HG02973 (cell line): ENCODE results near the gene PKN3.
"Not testable (repeated sequence)": the region's sequence is repeated elsewhere in the genome, so short reads cannot be mapped to it uniquely, and the experiment has no call there.

ENCODE experiments used
- ATAC-seq: cut with Tn5 transposase; IDR thresholded peaks from one replicate; pipeline ENCODE4 v1.9.1; 2021; ENCODE audit warnings: moderate library complexity; ENCODE audit not compliant: unreplicated experiment

Gene PKN3

DNA sequence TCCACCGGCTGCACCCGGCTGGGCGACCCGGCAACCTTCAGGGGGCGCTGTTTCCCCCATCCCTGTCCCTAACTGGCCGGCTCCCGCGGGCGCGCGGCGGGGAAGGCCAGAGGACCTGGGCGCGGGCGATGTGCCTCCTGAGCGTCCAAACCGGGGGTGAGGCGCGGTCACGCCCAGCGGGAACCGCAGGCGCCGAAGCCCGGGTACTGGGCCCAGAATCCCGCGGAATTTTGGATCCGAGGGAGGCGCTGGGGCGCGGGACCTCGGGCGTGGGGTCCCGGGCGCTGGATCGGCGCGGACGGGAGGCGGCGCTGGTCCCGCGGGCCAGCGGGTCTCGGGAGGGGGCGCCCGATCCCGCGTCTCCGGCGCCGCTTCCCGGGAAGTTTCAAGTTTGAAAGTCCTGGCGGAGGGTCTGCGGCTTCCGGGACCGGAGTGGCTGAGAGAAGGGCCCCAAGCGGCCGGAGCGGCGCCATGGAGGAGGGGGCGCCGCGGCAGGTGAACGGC is at the start of gene PKN3:
TSS of gene PKN3 (plus strand) at position 59 of the 504 bp plus-strand sequence. CDS start at position 472, 413 bp downstream.
- ATAC-seq, result peak; percentile 63

DNA sequence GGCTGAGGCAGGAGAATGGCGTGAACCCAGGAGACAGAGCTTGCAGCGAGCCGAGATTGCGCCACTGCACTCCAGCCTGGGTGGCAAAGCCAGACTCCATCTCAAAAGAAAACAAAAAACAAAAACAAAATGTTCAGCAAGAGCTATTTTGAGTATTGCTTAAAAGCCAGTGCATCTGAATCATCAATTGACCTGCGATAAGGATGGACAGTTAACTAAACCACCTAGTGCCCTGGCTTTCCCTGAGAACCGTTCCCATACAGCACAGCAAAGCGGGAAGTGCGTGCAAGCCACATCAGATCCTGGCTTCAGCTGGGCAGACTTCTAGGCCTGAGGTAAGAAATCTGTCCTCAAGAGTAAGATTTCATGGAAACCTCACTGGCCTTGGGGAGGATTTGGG is 48.4 kb upstream of the PKN3 start:
- no peak for ATAC-seq

DNA sequence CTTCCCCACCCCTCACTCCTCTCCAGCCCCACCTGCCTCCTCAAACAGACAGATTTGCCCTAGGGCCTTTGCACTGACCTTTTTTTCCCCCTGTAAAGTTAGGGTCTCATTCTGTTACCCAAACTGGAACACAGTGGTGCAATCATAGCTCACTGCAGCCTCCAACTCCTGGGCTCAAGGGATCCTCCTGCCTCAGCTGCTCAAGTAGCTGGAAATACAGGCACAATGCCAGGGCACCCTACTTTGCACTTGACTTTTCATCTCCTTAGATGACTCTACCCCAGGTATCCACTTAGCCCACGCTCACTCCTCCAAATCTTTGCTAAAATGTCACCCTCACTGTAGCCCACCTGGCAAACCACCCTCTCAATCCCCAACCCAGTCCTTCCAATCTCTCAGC is 47.8 kb upstream of the PKN3 start:
- no peak for ATAC-seq

DNA sequence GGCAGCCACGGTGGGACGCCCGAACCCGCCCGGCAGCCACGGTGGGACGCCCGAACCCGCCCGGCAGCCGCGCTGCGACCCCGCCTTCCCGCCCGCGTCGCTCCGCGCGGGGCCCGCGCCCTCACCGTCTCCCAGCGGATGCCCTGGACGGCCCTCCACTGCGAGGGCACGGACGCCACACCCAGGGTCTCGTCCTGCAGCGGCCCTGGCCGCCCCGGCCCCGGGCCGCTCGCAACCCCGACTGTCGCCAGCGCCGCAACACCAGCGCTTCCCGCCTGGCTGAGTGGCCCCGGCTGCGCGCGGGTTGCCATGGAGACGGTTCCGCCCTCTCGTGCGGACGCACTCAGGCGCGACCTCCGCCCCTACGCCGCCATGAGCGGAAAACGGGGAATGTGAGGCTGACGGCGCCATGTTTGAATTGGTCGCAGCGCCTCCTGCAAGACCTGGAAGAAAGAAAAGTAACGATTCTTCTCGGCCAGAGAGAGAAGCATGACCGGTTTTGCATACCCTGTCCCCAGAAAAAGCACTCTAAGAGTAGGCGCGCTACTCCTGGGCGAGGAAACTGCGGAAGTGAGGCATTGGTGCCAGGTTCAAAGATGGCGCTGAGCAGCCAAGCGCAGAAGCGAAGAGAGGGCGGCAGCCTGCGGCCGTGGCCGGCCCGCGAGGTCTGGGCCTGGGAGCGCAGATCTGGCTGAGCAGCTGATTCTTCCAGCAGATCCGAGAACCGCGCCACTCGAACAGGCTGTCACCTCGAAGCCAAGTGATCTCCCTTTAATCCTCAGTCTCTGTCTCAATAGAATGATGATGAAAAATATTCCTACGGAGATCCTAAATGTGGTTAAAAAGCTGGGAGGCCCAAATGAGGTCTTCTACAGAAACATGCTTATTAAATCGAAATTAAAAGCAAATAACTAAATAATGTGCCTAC is 45.6 kb upstream of the PKN3 start, which contains the start of gene DYNC2I2:
TSS of gene DYNC2I2 (minus strand) at position 432 of the 928 bp plus-strand sequence. CDS start at position 311, 121 bp downstream.
- peak; percentile 46 for ATAC-seq

DNA sequence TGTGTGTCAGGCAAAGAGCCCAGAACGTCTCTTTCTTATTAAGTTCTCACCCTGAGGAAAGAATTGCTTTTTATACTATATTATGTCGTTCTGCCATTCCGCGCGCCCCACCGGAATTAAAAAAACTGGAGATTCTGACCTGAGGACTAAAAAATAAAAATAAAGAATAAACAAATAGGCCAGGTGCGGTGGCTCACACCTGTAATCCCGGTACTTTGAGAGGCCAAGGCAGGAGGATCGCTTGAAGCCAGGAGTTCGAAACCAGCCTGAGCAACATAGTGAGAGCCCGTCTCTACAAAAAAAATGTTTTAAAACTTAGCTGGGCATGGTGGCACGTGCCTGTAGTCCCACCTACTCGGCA is 45.0 kb upstream of the PKN3 start:
- no peak for ATAC-seq

DNA sequence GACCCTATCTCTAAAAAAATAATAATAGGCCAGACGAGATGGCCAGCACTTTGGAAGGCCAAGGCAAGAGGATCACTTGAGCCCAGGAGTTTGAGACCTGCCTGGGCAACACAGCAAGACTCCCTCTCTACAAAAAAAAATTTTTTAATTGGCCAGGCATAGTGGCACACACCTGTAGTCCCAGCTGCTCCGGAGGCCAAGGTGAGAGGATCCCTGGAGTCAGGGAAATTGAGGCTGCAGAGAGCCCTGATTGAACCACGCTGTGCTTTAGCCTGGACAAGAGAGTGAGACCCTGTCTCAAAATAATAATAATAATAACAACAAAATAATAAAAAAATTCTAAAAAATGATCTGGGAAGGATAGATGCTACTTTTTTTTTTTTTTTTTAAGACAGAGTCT is 44.5 kb upstream of the PKN3 start:
- no peak for ATAC-seq

DNA sequence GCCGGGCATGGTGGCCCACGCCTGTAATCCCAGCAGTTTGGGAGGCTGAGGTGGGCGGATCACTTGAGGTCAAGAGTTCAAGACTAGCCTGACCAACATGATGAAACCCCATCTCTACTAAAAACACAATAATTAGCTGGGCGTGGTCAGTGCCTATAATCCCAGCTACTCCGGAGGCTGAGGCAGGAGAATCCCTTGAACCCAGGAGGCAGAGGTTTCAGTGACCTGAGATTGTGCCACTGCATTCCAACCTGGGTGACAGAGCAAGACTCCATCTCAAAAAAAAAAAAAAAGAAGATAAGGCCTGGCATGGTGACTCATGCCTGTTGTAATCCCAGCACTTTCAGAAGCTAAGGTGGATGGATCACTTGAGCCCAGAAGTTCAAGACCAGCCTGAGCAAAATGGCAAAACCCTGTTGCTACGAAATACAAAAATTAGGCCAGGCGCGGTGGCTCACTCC is 35.8 kb upstream of the PKN3 start:
- ATAC-seq, result not testable (repeated sequence)

GRCh38 chr9:128669786-128670185 is 32.5 kb upstream of the PKN3 start:
- ATAC-seq, result no peak

- no peak for ATAC-seq
These were observed 26.9 kb upstream of the PKN3 start for GRCh38 chr9:128675382-128675781.

- ATAC-seq, result no peak
These were observed 24.5 kb upstream of the PKN3 start for GRCh38 chr9:128677794-128678193.

- no peak for ATAC-seq
These were observed 18.8 kb upstream of the PKN3 start for GRCh38 chr9:128683340-128684064.

- no peak for ATAC-seq
These were observed 18.3 kb upstream of the PKN3 start for GRCh38 chr9:128684065-128684324.

DNA sequence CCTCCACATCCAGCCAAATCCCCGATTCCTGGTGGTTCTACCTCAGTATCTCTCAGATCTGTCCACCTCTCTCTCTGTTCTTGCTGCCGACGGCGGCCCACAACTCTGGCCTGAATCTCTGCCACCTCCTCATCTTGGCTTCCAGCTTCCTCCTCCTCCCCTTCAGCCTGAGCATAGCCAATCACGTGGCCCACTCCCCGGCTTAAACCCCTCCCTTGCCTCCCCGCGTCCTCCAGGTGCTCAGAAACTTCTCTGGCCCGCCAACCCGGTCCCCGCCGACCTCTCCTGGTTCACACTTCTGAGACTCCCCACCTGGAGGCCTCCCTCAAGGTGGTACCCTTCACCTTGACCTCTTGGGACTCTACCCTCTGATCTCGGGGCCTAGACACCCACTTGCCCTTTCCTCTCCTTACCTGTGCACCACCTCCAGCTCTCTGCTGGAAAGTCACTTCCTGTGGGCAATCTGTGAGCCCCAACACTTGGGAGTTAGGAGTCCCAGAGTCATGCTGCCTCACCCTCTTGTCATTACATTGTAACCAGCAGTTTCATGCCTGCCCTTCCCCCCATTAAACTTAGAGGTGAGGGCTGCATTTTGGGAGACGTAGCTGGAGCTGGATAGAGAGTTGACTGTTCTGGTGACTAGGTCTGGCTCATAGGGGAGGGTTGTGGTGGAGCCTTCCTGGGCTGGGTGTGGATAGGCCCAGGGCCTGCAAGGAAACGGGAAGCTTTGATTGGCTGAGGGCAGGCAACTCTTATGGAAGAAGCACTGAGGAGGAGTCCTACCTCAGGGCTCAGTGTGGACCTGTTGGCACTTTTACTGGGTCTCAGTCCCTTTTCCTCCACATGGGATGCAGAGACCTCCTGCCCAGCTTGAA is 17.7 kb upstream of the PKN3 start:
- ATAC-seq, result peak; percentile 26

DNA sequence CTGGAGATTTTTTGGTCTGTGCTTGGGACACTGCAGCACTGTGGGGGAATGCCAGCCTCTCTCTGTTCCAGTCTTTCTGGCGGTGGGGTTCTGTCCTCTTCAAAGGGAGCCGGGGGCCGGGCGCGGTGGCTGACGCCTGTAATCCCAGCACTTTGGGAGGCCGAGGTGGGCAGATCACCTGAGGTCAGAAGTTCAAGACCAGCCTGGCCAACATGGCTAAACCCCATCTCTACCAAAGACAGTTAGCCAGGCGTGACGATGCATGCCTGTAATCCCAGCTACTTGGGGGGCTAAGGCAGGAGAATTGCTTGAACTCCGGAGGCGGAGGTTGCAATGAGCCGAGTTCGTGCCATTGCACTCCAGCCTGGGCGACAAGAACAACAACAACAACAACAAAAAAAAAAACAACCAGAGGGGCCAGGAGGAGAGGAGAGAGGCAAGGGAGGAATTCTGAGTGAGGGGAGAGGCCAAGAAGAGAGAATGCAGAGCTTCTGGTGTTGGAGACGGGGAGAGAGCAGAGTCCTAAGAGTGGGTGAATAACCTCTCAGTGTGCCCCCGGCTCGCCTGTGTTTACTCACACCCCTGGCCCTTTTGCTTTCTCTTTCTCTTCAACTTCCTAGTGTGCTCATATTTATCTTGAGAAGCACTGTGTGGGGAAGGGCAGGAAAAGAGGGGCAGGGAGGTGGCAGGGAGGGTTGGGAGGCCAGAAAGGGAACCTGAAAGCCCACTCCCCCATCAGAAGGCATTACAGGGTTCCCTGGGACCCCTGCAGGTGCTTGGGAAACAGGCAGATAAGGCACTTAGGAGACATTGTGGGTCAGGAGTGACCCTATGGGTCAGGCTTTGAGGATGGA is 16.4 kb upstream of the PKN3 start:
- no peak for ATAC-seq

- no peak for ATAC-seq
These were observed 14.8 kb upstream of the PKN3 start for GRCh38 chr9:128687453-128687852.

- ATAC-seq, result peak; percentile 57
These were observed 13.6 kb upstream of the PKN3 start, which contains the start of gene SET for GRCh38 chr9:128688501-128689292. Gene SET, plus strand, starts transcription at chr9:128689222. Its CDS starts 361 bp downstream, at chr9:128689583.

DNA sequence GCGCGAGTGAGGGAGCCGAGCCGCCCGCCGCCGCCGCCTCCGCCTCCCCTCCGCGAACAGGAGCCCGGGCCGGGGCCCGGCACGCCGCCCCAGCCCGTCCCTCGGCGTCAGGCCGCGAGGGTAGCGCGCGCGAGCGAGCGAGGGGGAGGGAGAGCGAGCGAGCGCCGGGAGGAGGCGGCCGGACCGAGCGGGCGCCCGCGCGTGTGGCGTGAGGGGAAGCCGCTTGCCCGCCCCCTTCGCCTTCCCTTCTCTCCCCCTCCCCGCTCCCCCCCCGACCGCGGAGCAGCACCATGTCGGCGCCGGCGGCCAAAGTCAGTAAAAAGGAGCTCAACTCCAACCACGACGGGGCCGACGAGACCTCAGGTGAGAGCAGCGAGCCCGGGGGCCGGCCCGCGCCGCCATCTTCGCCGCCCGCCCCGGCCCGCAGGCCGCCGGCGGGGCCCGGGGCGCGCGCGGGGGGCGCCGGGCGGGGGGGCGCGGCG is 13.0 kb upstream of the PKN3 start:
- peak; percentile 18 for ATAC-seq

DNA sequence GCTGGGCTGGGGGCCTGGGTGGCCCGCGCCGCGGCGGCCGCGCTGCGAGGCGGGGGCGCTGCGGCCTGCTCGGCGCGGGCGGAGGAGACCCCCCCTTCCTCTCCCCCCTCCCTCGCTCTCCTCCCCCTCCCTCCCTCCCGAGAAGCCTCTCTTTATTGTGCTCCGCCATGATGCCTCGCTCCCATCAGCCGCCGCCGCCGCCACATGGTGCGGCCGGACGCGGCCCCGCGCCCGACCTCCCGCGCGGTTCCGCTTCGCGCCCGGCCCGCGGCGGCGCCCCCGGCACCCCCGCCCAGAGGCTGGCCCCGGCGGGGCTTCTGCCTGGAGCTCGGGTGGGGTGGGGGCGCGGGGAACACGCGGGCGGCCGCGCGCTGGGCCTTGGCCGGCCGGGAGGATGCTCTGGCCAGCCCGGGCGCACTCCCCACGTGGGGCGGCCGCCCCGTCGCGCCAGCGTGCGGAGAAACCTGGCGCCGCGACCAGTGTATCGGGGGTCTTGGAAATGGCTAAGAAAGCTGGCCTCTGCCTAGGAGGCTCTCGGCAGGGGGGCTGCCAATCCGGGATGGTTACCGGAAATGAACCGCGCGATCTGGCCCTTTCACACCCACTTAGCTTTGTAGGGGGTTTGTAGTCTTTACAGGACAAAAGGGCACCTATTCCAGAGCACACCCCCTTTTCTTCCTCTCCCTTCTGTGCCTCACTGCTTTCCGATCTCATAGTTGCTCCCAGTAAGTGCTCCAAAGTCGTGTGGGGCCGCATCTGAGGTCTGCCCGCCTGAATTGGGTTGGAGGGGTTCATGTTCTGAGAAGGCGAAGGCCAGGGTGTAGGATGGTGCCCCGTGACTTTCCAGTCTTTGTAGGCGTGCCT is 12.3 kb upstream of the PKN3 start:
- ATAC-seq, result no peak
